Lower lobe of right lung (tissue), 2 donors: ENCODE results near the gene ABL1. TPM values are rescaled to one million over a fixed set of nuclear protein-coding genes. Genes with fewer than 3 reads are reported as not detected.

Experiments
- ATAC-seq, 2 donors: fragments of 200-7000 bp; cut with Tn5 transposase; one replicate each; pipeline ENCODE4 v1.9.1; 2020 to 2022; ENCODE audit warnings: mild to moderate bottlenecking in 2 of 2, moderate library complexity in 2 of 2
- DNase-seq: peaks from one replicate; pipeline ENCODE4 v3.0.0-alpha.2; 2020
- H3K27ac ChIP-seq: fragments of 200-600 bp; one replicate; pipeline ENCODE4 v1.8.0; 2022
- H3K27me3 ChIP-seq: fragments of 200-600 bp; one replicate; pipeline ENCODE4 v1.8.0; 2022; ENCODE audit warnings: low read depth
- H3K36me3 ChIP-seq: fragments of 200-600 bp; one replicate; pipeline ENCODE4 v1.8.0; 2022; ENCODE audit warnings: mild to moderate bottlenecking
- H3K4me1 ChIP-seq: fragments of 200-600 bp; one replicate; pipeline ENCODE4 v1.8.0; 2022
- H3K4me3 ChIP-seq: fragments of 200-600 bp; one replicate; pipeline ENCODE4 v1.8.0; 2022; ENCODE audit warnings: mild to moderate bottlenecking
- H3K9me3 ChIP-seq: fragments of 200-600 bp; one replicate; pipeline ENCODE4 v1.8.0; 2022
- intact Hi-C: fragments of 100-400 bp; cut with DNase I; formaldehyde crosslinking; loops from one replicate; pipeline ENCODE4 v1.11.0; 2022
- total RNA-seq: library from RNA; stranded (reverse); fragmentation: NEBNext Ultra II Directional; extraction: Animal tissue kit (Norgen Biotek cat#: 25700); gene quantifications from one replicate; pipeline ENCODE4 v1.2.1, GENCODE V29; 2021
- TF ChIP-seq, protein P1 (sequence below): fragments of 200-600 bp; IDR thresholded peaks from one replicate; pipeline ENCODE4 v1.8.0; 2022; ENCODE audit warnings: antibody characterized with exemption, mild to moderate bottlenecking
- donor health status: DM: no; HTN: yes; CAD: no; lungs with severe emphysema.

The ABL1 gene
- total RNA-seq, 1 donor from 2014 or later = 50.2 TPM

DNA sequence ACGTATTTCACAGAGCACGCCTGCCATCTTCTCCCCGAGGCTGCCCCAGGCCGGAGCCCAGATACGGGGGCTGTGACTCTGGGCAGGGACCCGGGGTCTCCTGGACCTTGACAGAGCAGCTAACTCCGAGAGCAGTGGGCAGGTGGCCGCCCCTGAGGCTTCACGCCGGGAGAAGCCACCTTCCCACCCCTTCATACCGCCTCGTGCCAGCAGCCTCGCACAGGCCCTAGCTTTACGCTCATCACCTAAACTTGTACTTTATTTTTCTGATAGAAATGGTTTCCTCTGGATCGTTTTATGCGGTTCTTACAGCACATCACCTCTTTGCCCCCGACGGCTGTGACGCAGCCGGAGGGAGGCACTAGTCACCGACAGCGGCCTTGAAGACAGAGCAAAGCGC, 51.9 kb downstream of the ABL1 start:
- H3K36me3 ChIP-seq = peaks cover 94% of the 10 kb centered on the region
- H3K4me3 ChIP-seq = no peak overlapping the region
- H3K4me1 ChIP-seq = no peaks in the 10 kb centered on the region
- DNase-seq (no peak), ATAC-seq (no peak)
- TF ChIP-seq, protein P1, sequence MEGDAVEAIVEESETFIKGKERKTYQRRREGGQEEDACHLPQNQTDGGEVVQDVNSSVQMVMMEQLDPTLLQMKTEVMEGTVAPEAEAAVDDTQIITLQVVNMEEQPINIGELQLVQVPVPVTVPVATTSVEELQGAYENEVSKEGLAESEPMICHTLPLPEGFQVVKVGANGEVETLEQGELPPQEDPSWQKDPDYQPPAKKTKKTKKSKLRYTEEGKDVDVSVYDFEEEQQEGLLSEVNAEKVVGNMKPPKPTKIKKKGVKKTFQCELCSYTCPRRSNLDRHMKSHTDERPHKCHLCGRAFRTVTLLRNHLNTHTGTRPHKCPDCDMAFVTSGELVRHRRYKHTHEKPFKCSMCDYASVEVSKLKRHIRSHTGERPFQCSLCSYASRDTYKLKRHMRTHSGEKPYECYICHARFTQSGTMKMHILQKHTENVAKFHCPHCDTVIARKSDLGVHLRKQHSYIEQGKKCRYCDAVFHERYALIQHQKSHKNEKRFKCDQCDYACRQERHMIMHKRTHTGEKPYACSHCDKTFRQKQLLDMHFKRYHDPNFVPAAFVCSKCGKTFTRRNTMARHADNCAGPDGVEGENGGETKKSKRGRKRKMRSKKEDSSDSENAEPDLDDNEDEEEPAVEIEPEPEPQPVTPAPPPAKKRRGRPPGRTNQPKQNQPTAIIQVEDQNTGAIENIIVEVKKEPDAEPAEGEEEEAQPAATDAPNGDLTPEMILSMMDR = no peak
- no peak overlapping the region for H3K27ac ChIP-seq
- no peaks in the 10 kb centered on the region for H3K9me3 ChIP-seq
- H3K27me3 ChIP-seq = no peaks in the 10 kb centered on the region
- intact Hi-C loops = no loop called here

GRCh38 chr9:130887494-130888144, 52.6 kb downstream of the ABL1 start:
- TF ChIP-seq, protein P1 = no peak
- Histone ChIP-seq H3K4me3 (no peak overlapping the region), H3K4me1 (no peaks in the 10 kb centered on the region), H3K27ac (no peak overlapping the region), H3K27me3 (no peaks in the 10 kb centered on the region), H3K36me3 (peaks cover 94% of the 10 kb centered on the region), H3K9me3 (no peaks in the 10 kb centered on the region)
- intact Hi-C loops = no loop called here
- DNase-seq = no peak
- ATAC-seq = no peak

- Histone ChIP-seq H3K27ac (no peak overlapping the region), H3K27me3 (no peaks in the 10 kb centered on the region), H3K9me3 (no peaks in the 10 kb centered on the region), H3K4me1 (no peaks in the 10 kb centered on the region), H3K36me3 (peaks cover 94% of the 10 kb centered on the region), H3K4me3 (no peak overlapping the region)
- DNase-seq = no peak
- TF ChIP-seq, protein P1 = no peak
- ATAC-seq = no peak
- intact Hi-C loops = no loop called here
These were observed 53.3 kb downstream of the ABL1 start for GRCh38 chr9:130888146-130888885.

DNA sequence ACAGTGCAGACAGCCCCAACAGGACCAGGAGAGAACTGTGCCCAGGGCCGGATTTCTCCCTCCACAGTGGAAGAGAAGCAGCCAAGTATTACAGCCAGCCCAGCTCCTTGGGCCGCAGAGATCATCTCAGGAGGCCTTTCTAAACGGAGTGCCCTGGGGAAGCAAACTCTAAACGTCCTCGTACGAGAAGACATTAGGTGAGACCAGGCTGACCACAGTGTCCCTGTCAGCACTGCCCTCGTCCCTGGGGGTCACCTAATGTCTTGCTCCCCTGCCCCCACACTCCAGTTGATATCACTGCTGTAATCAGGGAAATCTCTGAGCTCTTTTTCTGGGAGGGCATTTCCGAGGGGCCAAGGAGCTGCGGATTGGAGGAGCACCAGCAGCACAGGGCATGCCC, 55.1 kb downstream of the ABL1 start:
- Histone ChIP-seq H3K27ac (no peak overlapping the region), H3K36me3 (peaks cover 80% of the 10 kb centered on the region), H3K27me3 (no peaks in the 10 kb centered on the region), H3K4me3 (no peak overlapping the region), H3K4me1 (no peaks in the 10 kb centered on the region), H3K9me3 (no peaks in the 10 kb centered on the region)
- ATAC-seq (no peak), DNase-seq (no peak)
- TF ChIP-seq, protein P1 = no peak
- intact Hi-C loops = no loop called here

DNA sequence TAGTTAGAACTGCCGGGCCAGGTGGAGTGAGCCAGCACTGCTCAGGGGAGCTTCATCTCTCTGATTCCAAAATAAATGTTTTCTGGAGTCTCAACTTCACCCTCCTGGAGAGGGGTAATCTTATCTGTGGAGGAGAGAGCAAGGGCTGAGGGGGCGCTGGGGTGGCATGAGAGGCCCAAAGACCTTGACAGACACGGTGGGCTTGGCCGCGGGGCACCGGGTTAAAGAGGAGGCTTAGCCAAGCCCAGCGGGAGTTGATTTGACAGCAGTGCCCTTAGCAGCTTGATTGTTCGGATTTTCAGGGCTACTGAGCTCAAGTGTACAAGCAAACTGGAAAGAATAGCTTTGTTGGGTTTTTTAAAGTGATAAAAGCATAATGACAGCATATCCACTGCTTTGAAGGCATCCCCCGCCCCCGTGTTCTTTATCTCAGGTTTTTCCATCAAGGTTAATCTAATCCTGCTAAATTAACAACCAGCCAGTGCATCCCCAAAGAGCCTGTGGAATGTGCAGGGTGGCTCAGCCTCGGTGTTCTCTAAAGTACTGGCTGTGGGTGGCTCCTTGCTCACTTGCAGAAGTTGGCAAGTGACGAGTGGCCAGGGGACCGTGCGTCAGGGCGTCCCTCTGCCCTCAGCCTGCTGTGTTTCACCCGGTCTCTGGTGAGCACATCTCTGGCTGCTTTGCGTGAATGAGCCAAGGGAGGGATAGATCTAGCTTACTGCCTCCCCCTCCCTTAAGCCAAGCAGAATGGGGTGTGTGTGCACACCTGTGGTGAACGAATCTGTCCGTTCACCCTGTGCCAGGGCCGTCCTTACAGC, 56.0 kb downstream of the ABL1 start:
- H3K4me3 ChIP-seq = no peak overlapping the region
- ATAC-seq (no peak), DNase-seq (no peak)
- intact Hi-C loops = no loop called here
- H3K27ac ChIP-seq = no peak overlapping the region
- TF ChIP-seq, protein P1 = no peak
- peaks cover 70% of the 10 kb centered on the region for H3K36me3 ChIP-seq
- no peaks in the 10 kb centered on the region for H3K27me3 ChIP-seq
- H3K4me1 ChIP-seq = no peaks in the 10 kb centered on the region
- no peaks in the 10 kb centered on the region for H3K9me3 ChIP-seq
